Measurements from ENCODE around the gene SPSB3.

SPSB3 gene

GRCh38 chr16:1767116-1767994 lies 15.0 kb downstream of the SPSB3 start:
- H3K4me3 ChIP-seq (ENCODE audit: extremely low read depth, insufficient read depth, low read length, poor library complexity, severe bottlenecking): no peak overlapping the region
- WGBS, 2 experiments (ENCODE audit: insufficient coverage in 2 of 2): 95 to 97% methylated on average over 38 to 42 of the region's 42 CpGs
- H3K4me1 ChIP-seq (ENCODE audit: control insufficient read depth, insufficient read depth, low read length, poor library complexity, severe bottlenecking): no peaks in the 10 kb centered on the region
- no peaks in the 10 kb centered on the region for H3K9me3 ChIP-seq (ENCODE audit: control insufficient read depth, low read length)
- H3K36me3 ChIP-seq (ENCODE audit: control insufficient read depth, insufficient read depth, low read length): peaks cover 53% of the 10 kb centered on the region
- no peak overlapping the region for H3K27ac ChIP-seq (ENCODE audit: low read depth, low read length, severe bottlenecking)

DNA sequence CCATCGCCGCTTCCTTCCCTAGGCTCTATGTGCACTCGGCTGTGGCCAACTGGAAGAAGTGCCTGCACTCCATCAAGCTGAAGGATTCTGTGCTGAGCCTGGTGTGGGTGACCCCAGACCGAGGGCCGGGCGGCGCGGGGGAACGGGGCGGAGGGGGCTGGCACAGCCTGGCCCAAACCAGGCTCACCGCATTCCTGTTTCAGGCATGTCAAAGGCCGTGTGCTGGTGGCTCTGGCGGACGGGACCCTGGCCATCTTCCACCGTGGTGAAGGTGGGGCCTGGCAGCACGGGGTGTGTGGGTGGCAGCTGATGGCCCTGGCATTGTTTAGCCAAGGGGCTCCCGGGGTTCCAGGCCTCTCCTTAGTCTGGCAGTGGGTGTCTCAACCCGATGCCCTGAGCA lies 15.7 kb downstream of the SPSB3 start:
- WGBS, 2 experiments (ENCODE audit: insufficient coverage in 2 of 2): 92 to 98% methylated on average over 18 of the region's 18 CpGs
- H3K4me1 ChIP-seq (ENCODE audit: control insufficient read depth, insufficient read depth, low read length, poor library complexity, severe bottlenecking): no peaks in the 10 kb centered on the region
- peaks cover 57% of the 10 kb centered on the region for H3K36me3 ChIP-seq (ENCODE audit: control insufficient read depth, insufficient read depth, low read length)

GRCh38 chr16:1766231-1766630 lies 16.1 kb downstream of the SPSB3 start:
- peaks cover 57% of the 10 kb centered on the region for H3K36me3 ChIP-seq (ENCODE audit: control insufficient read depth, insufficient read depth, low read length)
- no peak overlapping the region for H3K27ac ChIP-seq (ENCODE audit: low read depth, low read length, severe bottlenecking)
- H3K9me3 ChIP-seq (ENCODE audit: control insufficient read depth, low read length): no peaks in the 10 kb centered on the region
- WGBS, 2 experiments (ENCODE audit: insufficient coverage in 2 of 2): 93 to 94% methylated on average over 16 to 19 of the region's 19 CpGs
- H3K4me1 ChIP-seq (ENCODE audit: control insufficient read depth, insufficient read depth, low read length, poor library complexity, severe bottlenecking): no peaks in the 10 kb centered on the region
- H3K4me3 ChIP-seq (ENCODE audit: extremely low read depth, insufficient read depth, low read length, poor library complexity, severe bottlenecking): no peak overlapping the region

More for the DNA sequence above, 15.7 kb downstream of the SPSB3 start:
- Histone ChIP-seq H3K4me3 (ENCODE audit: extremely low read depth, insufficient read depth, low read length, poor library complexity, severe bottlenecking) (no peak overlapping the region), H3K27ac (ENCODE audit: low read depth, low read length, severe bottlenecking) (no peak overlapping the region), H3K9me3 (ENCODE audit: control insufficient read depth, low read length) (no peaks in the 10 kb centered on the region)

DNA sequence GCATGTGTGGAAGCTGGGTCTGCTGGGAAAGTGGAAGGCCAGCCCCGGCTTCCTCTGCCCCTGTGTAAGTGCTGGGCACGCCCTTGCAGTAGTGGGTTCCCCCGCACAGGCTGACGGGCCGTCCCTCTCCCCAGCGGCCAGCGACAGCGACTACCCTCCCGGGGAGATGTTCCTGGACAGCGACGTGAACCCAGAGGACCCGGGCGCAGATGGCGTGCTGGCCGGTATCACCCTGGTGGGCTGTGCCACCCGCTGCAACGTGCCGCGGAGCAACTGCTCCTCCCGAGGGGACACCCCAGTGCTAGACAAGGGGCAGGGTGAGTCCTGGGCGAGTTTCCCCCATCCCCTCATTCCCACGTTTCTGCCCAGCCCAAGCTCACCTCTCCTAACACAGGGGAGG lies 16.5 kb downstream of the SPSB3 start:
- H3K36me3 ChIP-seq (ENCODE audit: control insufficient read depth, insufficient read depth, low read length): peaks cover 58% of the 10 kb centered on the region
- 90 to 95% methylated on average over 19 to 22 of the region's 22 CpGs for WGBS, 2 experiments (ENCODE audit: insufficient coverage in 2 of 2)
- no peaks in the 10 kb centered on the region for H3K9me3 ChIP-seq (ENCODE audit: control insufficient read depth, low read length)

DNA sequence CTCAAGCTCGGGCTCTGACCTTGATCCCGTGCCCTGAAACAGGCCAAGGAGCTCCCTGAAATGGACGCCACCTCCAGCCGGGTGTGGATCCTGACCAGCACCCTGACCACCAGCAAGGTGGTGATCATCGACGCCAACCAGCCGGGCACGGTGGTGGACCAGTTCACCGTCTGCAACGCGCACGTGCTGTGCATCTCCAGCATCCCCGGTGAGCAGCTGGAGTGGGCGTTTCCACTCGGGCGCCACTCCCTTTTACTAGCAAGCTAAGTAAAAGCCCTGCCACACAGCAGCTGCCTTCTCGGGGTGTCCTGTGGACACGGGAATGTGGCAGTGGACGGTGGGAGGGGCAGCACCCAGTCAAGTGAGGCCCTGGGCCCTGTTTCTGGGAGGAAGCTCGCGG lies 17.4 kb downstream of the SPSB3 start:
- 96% methylated on average over 21 of the region's 21 CpGs for WGBS, 2 experiments (ENCODE audit: insufficient coverage in 2 of 2)
- Histone ChIP-seq H3K4me1 (ENCODE audit: control insufficient read depth, insufficient read depth, low read length, poor library complexity, severe bottlenecking) (no peaks in the 10 kb centered on the region), H3K27ac (ENCODE audit: low read depth, low read length, severe bottlenecking) (no peak overlapping the region), H3K4me3 (ENCODE audit: extremely low read depth, insufficient read depth, low read length, poor library complexity, severe bottlenecking) (no peak overlapping the region), H3K9me3 (ENCODE audit: control insufficient read depth, low read length) (no peaks in the 10 kb centered on the region), H3K36me3 (ENCODE audit: control insufficient read depth, insufficient read depth, low read length) (peaks cover 66% of the 10 kb centered on the region)

More for the DNA sequence above, 16.5 kb downstream of the SPSB3 start:
- H3K4me3 ChIP-seq (ENCODE audit: extremely low read depth, insufficient read depth, low read length, poor library complexity, severe bottlenecking): no peak overlapping the region
- no peak overlapping the region for H3K27ac ChIP-seq (ENCODE audit: low read depth, low read length, severe bottlenecking)
- H3K4me1 ChIP-seq (ENCODE audit: control insufficient read depth, insufficient read depth, low read length, poor library complexity, severe bottlenecking): no peaks in the 10 kb centered on the region

GRCh38 chr16:1763521-1764511 lies 18.6 kb downstream of the SPSB3 start:
- WGBS, 2 experiments (ENCODE audit: insufficient coverage in 2 of 2): 62 to 64% methylated on average over 61 to 64 of the region's 81 CpGs
- no peaks in the 10 kb centered on the region for H3K9me3 ChIP-seq (ENCODE audit: control insufficient read depth, low read length)
- no peak overlapping the region for H3K27ac ChIP-seq (ENCODE audit: low read depth, low read length, severe bottlenecking)
- H3K4me3 ChIP-seq (ENCODE audit: extremely low read depth, insufficient read depth, low read length, poor library complexity, severe bottlenecking): no peak overlapping the region
- H3K4me1 ChIP-seq (ENCODE audit: control insufficient read depth, insufficient read depth, low read length, poor library complexity, severe bottlenecking): no peaks in the 10 kb centered on the region
- H3K36me3 ChIP-seq (ENCODE audit: control insufficient read depth, insufficient read depth, low read length): peaks cover 69% of the 10 kb centered on the region

GRCh38 chr16:1762879-1763520 lies 19.4 kb downstream of the SPSB3 start:
- H3K4me1 ChIP-seq (ENCODE audit: control insufficient read depth, insufficient read depth, low read length, poor library complexity, severe bottlenecking): no peaks in the 10 kb centered on the region
- WGBS, 2 experiments (ENCODE audit: insufficient coverage in 2 of 2): 91 to 93% methylated on average over 24 of the region's 24 CpGs
- peaks cover 65% of the 10 kb centered on the region for H3K36me3 ChIP-seq (ENCODE audit: control insufficient read depth, insufficient read depth, low read length)

GRCh38 chr16:1762196-1762878 lies 20.0 kb downstream of the SPSB3 start:
- H3K9me3 ChIP-seq (ENCODE audit: control insufficient read depth, low read length): no peaks in the 10 kb centered on the region
- no peak overlapping the region for H3K27ac ChIP-seq (ENCODE audit: low read depth, low read length, severe bottlenecking)
- 95 to 96% methylated on average over 28 to 30 of the region's 30 CpGs for WGBS, 2 experiments (ENCODE audit: insufficient coverage in 2 of 2)
- H3K36me3 ChIP-seq (ENCODE audit: control insufficient read depth, insufficient read depth, low read length): peaks cover 60% of the 10 kb centered on the region
- no peaks in the 10 kb centered on the region for H3K4me1 ChIP-seq (ENCODE audit: control insufficient read depth, insufficient read depth, low read length, poor library complexity, severe bottlenecking)
- no peak overlapping the region for H3K4me3 ChIP-seq (ENCODE audit: extremely low read depth, insufficient read depth, low read length, poor library complexity, severe bottlenecking)

More at GRCh38 chr16:1762879-1763520, 19.4 kb downstream of the SPSB3 start:
- no peak overlapping the region for H3K4me3 ChIP-seq (ENCODE audit: extremely low read depth, insufficient read depth, low read length, poor library complexity, severe bottlenecking)
- no peak overlapping the region for H3K27ac ChIP-seq (ENCODE audit: low read depth, low read length, severe bottlenecking)
- no peaks in the 10 kb centered on the region for H3K9me3 ChIP-seq (ENCODE audit: control insufficient read depth, low read length)

GRCh38 chr16:1761751-1762150 lies 20.6 kb downstream of the SPSB3 start:
- Histone ChIP-seq H3K9me3 (ENCODE audit: control insufficient read depth, low read length) (no peaks in the 10 kb centered on the region), H3K4me1 (ENCODE audit: control insufficient read depth, insufficient read depth, low read length, poor library complexity, severe bottlenecking) (no peaks in the 10 kb centered on the region), H3K4me3 (ENCODE audit: extremely low read depth, insufficient read depth, low read length, poor library complexity, severe bottlenecking) (no peak overlapping the region), H3K27ac (ENCODE audit: low read depth, low read length, severe bottlenecking) (no peak overlapping the region), H3K36me3 (ENCODE audit: control insufficient read depth, insufficient read depth, low read length) (peaks cover 56% of the 10 kb centered on the region)
- WGBS, 2 experiments (ENCODE audit: insufficient coverage in 2 of 2): 89 to 94% methylated on average over 10 to 11 of the region's 15 CpGs

DNA sequence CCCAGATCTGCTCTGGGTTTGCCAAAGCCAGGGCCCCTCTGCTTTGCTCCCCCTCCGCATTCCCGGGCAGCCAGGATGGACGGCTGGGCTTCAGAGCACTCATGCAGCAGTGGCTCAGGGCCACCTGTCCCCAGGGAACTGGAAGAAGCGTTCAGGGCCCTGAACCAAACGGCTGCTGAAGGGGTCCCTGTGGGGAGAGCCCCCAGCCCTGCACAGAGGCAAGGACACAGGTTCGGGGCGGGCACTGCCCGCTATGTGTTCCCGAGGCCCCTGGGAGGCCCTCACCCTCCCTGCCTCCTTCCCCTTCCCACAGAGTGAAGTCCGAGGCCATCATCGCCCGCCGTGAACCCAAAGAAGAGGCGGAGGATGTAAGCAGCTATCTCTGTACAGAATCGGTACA lies 21.5 kb downstream of the SPSB3 start:
- Histone ChIP-seq H3K36me3 (ENCODE audit: control insufficient read depth, insufficient read depth, low read length) (peaks cover 51% of the 10 kb centered on the region), H3K4me3 (ENCODE audit: extremely low read depth, insufficient read depth, low read length, poor library complexity, severe bottlenecking) (no peak overlapping the region), H3K4me1 (ENCODE audit: control insufficient read depth, insufficient read depth, low read length, poor library complexity, severe bottlenecking) (no peaks in the 10 kb centered on the region), H3K9me3 (ENCODE audit: control insufficient read depth, low read length) (no peaks in the 10 kb centered on the region), H3K27ac (ENCODE audit: low read depth, low read length, severe bottlenecking) (no peak overlapping the region)
- WGBS, 2 experiments (ENCODE audit: insufficient coverage in 2 of 2): 93 to 98% methylated on average over 11 to 15 of the region's 15 CpGs
